Ovary (tissue), 3 donors: ENCODE measurements around the gene S100PBP.

Experiments used
- POLR2A ChIP-seq: fragments of 450-650 bp; IDR thresholded peaks from one replicate; pipeline ENCODE4 v1.6.1; 2017; ENCODE audit warnings: antibody characterized with exemption, mild to moderate bottlenecking, moderate library complexity
- TF ChIP-seq, protein P1 (sequence below), 3 donors: fragments of 450-650 bp in 2 of 3; fragments of 200-600 bp in 1 of 3; IDR thresholded peaks; one replicate each; pipeline versions ENCODE4 v1.5.1 to v1.8.0; 2016 to 2022; ENCODE audit warnings: antibody characterized with exemption in 3 of 3, mild to moderate bottlenecking in 1 of 3
- donor health status: DM: no; HTN: no; CAD: no.

- TF ChIP-seq, protein P1, sequence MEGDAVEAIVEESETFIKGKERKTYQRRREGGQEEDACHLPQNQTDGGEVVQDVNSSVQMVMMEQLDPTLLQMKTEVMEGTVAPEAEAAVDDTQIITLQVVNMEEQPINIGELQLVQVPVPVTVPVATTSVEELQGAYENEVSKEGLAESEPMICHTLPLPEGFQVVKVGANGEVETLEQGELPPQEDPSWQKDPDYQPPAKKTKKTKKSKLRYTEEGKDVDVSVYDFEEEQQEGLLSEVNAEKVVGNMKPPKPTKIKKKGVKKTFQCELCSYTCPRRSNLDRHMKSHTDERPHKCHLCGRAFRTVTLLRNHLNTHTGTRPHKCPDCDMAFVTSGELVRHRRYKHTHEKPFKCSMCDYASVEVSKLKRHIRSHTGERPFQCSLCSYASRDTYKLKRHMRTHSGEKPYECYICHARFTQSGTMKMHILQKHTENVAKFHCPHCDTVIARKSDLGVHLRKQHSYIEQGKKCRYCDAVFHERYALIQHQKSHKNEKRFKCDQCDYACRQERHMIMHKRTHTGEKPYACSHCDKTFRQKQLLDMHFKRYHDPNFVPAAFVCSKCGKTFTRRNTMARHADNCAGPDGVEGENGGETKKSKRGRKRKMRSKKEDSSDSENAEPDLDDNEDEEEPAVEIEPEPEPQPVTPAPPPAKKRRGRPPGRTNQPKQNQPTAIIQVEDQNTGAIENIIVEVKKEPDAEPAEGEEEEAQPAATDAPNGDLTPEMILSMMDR (IDR thresholded peaks at IDR 0.05): no peak
- TF ChIP-seq POLR2A: no peak
These were observed 46.5 kb upstream of the S100PBP start for GRCh38 chr1:32770741-32771548.
